ENCODE results near the gene MRPL17. TPM values are rescaled to one million over a fixed set of nuclear protein-coding genes. Genes with fewer than 3 reads are reported as not detected.
"Not testable (repeated sequence)": the region's sequence is repeated elsewhere in the genome, so short reads cannot be mapped to it uniquely, and the experiment has no call there.

The MRPL17 gene
- total RNA-seq, 1 donor from 2014 or later = 48.6 TPM

DNA sequence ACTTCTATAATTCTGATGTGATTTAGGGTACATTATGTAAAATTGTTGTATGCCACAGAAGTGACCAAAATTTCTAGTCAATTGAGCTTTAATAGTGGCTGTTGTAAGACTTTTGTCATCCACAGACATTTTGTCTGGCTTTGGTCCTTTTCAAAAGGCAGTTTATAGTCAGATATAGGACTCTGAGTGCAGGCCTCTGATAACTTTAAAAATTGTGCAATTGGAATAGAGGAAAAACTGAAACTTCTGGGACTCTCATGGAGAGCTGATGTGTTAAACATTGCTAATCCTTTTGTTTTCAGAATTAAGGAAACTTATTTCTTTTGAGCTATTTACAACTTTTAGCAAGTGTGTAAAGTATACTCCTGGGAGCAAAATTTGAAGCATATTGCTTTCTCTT, 9.0 kb upstream of the MRPL17 start:
- DNase-seq (ENCODE audit: low spot score) = no peak
- no peak for TF ChIP-seq CTCF (IDR thresholded peaks at IDR 0.05)
- Mint-ChIP-seq H3K27me3 (ENCODE audit: low read depth) (no peaks in the 10 kb centered on the region), H3K9me3 (ENCODE audit: low read depth) (no peaks in the 10 kb centered on the region), H3K27ac (ENCODE audit: unreplicated experiment) (no peak overlapping the region), H3K4me1 (ENCODE audit: low read depth) (peaks cover 22% of the 10 kb centered on the region), H3K4me3 (ENCODE audit: unreplicated experiment) (no peak overlapping the region), H3K36me3 (ENCODE audit: low read depth) (no peaks in the 10 kb centered on the region)

GRCh38 chr11:6690431-6691132, 7.4 kb upstream of the MRPL17 start:
- H3K9me3 Mint-ChIP-seq (ENCODE audit: low read depth); DNase-seq (ENCODE audit: low spot score); H3K27ac Mint-ChIP-seq (ENCODE audit: unreplicated experiment); H3K27me3 Mint-ChIP-seq (ENCODE audit: low read depth); H3K4me3 Mint-ChIP-seq (ENCODE audit: unreplicated experiment); H3K36me3 Mint-ChIP-seq (ENCODE audit: low read depth): not testable (repeated sequence)
- peaks cover 18% of the 10 kb centered on the region for H3K4me1 Mint-ChIP-seq (ENCODE audit: low read depth)

GRCh38 chr11:6687876-6688275, 4.7 kb upstream of the MRPL17 start:
- Mint-ChIP-seq H3K36me3 (ENCODE audit: low read depth) (no peaks in the 10 kb centered on the region), H3K4me3 (ENCODE audit: unreplicated experiment) (no peak overlapping the region), H3K27ac (ENCODE audit: unreplicated experiment) (no peak overlapping the region), H3K4me1 (ENCODE audit: low read depth) (peaks cover 7% of the 10 kb centered on the region), H3K27me3 (ENCODE audit: low read depth) (no peaks in the 10 kb centered on the region), H3K9me3 (ENCODE audit: low read depth) (no peaks in the 10 kb centered on the region)
- TF ChIP-seq CTCF (IDR thresholded peaks at IDR 0.05) = no peak
- no peak for DNase-seq (ENCODE audit: low spot score)

GRCh38 chr11:6686006-6686405, 2.9 kb upstream of the MRPL17 start:
- Mint-ChIP-seq H3K9me3 (ENCODE audit: low read depth) (no peaks in the 10 kb centered on the region), H3K4me1 (ENCODE audit: low read depth) (peaks cover 20% of the 10 kb centered on the region), H3K27ac (ENCODE audit: unreplicated experiment) (no peak overlapping the region), H3K27me3 (ENCODE audit: low read depth) (no peaks in the 10 kb centered on the region), H3K4me3 (ENCODE audit: unreplicated experiment) (no peak overlapping the region), H3K36me3 (ENCODE audit: low read depth) (peaks cover 7% of the 10 kb centered on the region)
- no peak for DNase-seq (ENCODE audit: low spot score)
- no peak for TF ChIP-seq CTCF (IDR thresholded peaks at IDR 0.05)

DNA sequence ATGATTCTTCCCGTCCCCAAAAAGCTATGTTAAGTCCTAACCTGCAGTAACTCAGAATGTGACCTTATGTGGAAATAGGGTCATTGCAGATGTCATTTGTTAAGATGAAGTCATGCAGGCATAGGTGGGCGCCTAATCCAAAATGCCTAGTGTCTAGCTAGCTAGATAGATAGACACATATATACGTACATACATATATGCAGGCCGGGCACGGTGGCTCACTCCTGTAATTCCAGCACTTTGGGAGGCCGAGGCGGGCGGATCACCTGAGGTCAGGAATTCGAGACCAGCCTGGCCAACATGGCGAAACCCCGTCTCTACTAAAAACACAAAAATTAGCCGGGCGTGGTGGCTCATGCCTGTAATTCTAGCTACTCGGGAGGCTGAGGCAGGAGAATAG, 928 bp upstream of the MRPL17 start:
- H3K27me3 Mint-ChIP-seq (ENCODE audit: low read depth); H3K9me3 Mint-ChIP-seq (ENCODE audit: low read depth); H3K4me3 Mint-ChIP-seq (ENCODE audit: unreplicated experiment); H3K27ac Mint-ChIP-seq (ENCODE audit: unreplicated experiment); DNase-seq (ENCODE audit: low spot score): not testable (repeated sequence)
- H3K36me3 Mint-ChIP-seq (ENCODE audit: low read depth) = peaks cover 12% of the 10 kb centered on the region
- H3K4me1 Mint-ChIP-seq (ENCODE audit: low read depth) = peaks cover 24% of the 10 kb centered on the region

GRCh38 chr11:6682591-6682935, 577 bp downstream of the MRPL17 start:
- peaks cover 24% of the 10 kb centered on the region for H3K4me1 Mint-ChIP-seq (ENCODE audit: low read depth)
- DNase-seq (ENCODE audit: low spot score) = no peak
- H3K9me3 Mint-ChIP-seq (ENCODE audit: low read depth) = no peaks in the 10 kb centered on the region
- H3K4me3 Mint-ChIP-seq (ENCODE audit: unreplicated experiment) = peak overlapping the region; percentile 97
- peak overlapping the region; percentile 99 for H3K27ac Mint-ChIP-seq (ENCODE audit: unreplicated experiment)
- H3K36me3 Mint-ChIP-seq (ENCODE audit: low read depth) = peaks cover 12% of the 10 kb centered on the region
- TF ChIP-seq CTCF (IDR thresholded peaks at IDR 0.05) = no peak
- H3K27me3 Mint-ChIP-seq (ENCODE audit: low read depth) = no peaks in the 10 kb centered on the region
